Esophagus muscularis mucosa (tissue), 4 donors: ENCODE results near the gene RPS19BP1.

ENCODE experiments used
- EP300 ChIP-seq: sonication (generic); formaldehyde crosslinking; IDR thresholded peaks from one replicate; pipeline ENCODE4 v1.6.1; 2017; ENCODE audit warnings: antibody characterized with exemption
- POLR2A ChIP-seq: fragments of 450-650 bp; IDR thresholded peaks from one replicate; pipeline ENCODE4 v1.6.1; 2017; ENCODE audit warnings: antibody characterized with exemption, moderate library complexity, mild to moderate bottlenecking, low read depth
- POLR2AphosphoS5 ChIP-seq, 2 donors: sonication (generic); formaldehyde crosslinking; IDR thresholded peaks; one replicate each; pipeline ENCODE4 v1.6.1; 2017; ENCODE audit warnings: antibody characterized with exemption in 2 of 2
- TF ChIP-seq, protein P1 (sequence below), 3 experiments: fragments of 200-600 bp in 2 of 3; fragments of 450-650 bp in 1 of 3; sonication (generic) in 2 of 3; IDR thresholded peaks; one replicate each; pipeline ENCODE4 v1.5.1; 2017 to 2019; ENCODE audit warnings: antibody characterized with exemption in 3 of 3, mild to moderate bottlenecking in 2 of 3, moderate library complexity in 1 of 3

DNA sequence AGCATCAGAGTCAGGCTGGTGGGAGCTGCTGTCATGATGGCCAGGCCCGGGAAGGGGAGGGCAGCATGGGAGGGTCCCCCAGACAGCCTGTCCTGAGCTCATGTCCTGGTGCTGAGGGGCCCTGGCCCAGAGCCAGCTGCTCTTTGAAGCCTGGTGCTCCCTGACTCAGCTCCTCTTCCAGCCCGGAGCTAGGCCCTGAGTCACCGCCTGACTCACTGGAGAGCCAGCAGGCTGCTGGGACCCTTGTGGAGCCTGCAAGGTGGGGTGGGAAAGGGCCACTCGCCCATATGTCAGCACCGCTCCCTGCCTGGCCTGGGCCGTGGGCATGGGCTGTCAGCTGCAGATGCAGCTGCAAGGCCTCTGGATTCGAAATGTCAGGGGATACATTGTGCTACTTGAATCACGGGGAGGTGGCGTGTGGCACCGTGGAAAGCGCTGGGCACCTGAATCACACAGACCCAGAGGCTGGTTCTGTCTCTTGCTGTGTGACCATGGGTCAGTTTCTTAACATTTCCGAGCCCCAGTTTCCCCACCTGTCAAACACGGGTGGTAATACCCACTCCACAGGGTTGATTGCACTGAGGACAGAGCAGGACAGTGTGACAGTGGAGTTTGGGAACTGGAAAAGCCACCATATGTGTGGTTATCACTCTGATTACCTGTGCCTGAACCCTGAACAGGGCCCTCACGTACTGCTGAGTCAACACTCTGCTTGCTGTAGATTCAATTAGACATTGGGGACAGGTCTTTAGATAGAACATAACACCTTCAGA is 42.4 kb upstream of the RPS19BP1 start:
- TF ChIP-seq, protein P1, sequence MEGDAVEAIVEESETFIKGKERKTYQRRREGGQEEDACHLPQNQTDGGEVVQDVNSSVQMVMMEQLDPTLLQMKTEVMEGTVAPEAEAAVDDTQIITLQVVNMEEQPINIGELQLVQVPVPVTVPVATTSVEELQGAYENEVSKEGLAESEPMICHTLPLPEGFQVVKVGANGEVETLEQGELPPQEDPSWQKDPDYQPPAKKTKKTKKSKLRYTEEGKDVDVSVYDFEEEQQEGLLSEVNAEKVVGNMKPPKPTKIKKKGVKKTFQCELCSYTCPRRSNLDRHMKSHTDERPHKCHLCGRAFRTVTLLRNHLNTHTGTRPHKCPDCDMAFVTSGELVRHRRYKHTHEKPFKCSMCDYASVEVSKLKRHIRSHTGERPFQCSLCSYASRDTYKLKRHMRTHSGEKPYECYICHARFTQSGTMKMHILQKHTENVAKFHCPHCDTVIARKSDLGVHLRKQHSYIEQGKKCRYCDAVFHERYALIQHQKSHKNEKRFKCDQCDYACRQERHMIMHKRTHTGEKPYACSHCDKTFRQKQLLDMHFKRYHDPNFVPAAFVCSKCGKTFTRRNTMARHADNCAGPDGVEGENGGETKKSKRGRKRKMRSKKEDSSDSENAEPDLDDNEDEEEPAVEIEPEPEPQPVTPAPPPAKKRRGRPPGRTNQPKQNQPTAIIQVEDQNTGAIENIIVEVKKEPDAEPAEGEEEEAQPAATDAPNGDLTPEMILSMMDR (IDR thresholded peaks at IDR 0.05), result no peak
- no peak for TF ChIP-seq POLR2A
- TF ChIP-seq EP300, result no peak
- no peak for TF ChIP-seq POLR2AphosphoS5 (IDR thresholded peaks at IDR 0.05)
